Stimulated activated CD8-positive, alpha-beta memory T cell treated with anti-CD3 and anti-CD28 coated beads, Interleukin-12 subunit alpha, Interleukin-12 subunit beta, amount 100 ng/mL, for 24 hours (primary cell): ENCODE measurements around the gene DCP1A.
"Not testable (repeated sequence)": the region's sequence is repeated elsewhere in the genome, so short reads cannot be mapped to it uniquely, and the experiment has no call there.

Experiments
- DNase-seq: peaks from one replicate; pipeline ENCODE4 v3.0.0-alpha.2; 2020; ENCODE audit errors: extremely low read depth

DCP1A gene

DNA sequence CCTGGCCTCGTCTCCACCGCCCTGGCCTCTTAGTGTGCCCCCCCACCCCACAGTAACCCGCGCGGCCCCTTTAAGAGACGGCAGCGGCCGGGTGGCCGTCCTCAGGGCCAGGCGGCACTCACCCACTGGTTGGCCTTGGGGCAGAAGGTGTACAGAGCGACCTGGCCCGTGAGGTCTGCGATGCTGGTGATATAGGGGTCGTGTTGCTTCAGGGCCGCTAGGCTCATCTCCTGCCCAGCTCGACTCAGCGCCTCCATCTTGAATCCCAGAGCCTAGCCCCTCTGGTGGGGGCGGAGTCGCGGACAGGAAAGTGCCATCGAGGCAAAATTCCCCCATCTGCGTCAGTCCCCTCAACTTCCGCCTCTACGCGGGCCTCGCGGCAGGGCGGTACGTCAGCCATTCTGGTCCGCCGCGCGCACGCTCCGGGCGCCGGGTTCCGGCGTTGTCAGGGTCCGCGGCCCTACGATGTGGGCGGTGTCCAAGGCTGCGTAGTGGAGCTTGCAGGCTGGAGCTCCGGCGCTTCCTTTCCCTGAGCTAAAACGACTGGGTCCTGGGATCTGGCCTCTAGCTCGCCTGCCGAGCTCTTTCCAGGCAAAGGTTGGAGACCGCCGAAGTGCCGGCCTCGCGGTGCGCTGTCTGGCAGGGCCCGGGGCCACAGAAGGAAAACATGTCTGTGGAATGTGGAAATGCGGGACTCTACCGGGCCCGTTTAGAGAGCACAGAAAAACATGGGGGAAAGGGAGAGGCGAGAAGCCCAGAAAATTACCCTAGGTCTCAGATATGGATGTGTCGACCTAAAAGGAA, at the start of gene DCP1A:
DCP1A (minus strand) TSS at position 283 of the 804 bp plus-strand sequence; CDS start at position 257, 26 bp downstream.
- peak; percentile 82 for DNase-seq

GRCh38 chr3:53384465-53385423, 37.4 kb upstream of the DCP1A start:
- no peak for DNase-seq

GRCh38 chr3:53382106-53382505, 34.8 kb upstream of the DCP1A start:
- no peak for DNase-seq

DNA sequence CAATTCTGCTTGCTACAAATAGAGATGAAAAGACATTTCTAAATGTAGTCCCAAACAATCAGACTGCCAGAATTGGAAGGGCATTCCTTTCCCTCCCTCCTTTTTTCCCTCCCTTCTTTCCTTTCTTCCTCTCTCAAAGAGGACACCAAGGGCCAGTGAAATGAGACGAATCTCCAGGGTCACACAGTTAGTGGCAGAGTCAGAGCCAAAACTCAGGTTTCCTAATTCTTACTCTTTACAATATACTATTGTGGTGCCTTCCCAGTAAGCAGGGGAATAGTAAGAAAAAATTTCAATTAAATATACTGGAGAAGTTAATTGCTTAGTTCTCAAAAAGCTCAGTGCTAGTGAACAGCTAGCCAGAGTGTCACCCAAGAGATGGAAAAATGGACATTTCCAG, 33.0 kb upstream of the DCP1A start:
- DNase-seq: no peak

DNA sequence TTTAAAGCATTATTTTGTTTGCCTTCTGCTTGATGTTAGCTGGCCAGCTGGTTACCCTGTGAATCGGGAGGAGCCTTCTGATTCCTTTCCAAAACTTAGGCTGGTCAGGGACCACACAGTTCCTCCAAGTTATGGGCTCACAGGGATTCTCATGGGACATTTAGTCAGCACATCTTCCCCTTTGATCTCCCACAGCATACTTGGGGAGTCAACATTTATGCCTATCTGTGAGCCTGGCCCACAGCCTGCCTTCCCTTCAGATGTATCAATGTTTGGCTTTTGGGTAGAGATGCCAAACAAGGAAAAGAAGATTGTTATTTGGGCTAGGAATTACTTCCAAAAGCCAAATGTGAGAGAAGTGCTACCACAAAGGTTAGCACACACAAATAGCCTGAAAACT, 32.6 kb upstream of the DCP1A start:
- DNase-seq: no peak

DNA sequence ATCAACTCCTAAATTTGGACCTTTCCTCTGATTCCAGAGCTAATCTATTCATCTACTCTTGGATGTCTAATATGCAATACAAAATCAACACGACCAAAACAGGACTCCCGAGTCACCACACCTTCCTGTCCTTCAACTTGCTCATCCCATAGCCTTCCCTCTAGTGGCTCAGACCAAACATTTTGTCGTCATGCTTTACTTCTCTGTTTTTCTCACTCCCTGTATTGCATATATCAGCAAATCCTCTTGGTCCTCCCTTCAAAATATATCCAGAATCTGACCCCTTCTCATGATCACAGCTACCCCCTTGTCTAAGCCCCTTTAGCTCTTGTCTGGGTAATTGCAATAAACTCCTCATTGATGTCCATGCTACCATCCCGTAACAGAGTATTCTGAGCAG, 30.5 kb upstream of the DCP1A start:
- no peak for DNase-seq

DNA sequence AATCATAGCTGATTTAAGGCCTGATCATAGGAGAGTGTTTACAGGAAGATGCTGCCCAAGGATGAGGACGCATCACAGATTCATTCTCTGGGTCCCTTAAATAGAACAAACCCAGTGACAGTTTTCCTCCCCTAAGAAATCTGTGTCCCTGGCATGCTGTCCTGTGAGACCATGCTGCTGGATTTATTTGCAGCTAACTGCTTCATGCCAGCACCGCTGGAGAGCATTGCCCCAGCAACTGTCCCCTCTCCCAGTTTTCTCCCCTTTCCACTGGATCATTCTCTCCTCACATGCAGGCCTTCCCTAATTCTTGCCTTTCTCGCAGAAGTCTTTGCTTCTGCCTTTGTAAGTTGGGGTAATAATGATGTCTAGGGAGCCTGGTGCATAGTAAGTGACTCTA, 29.3 kb upstream of the DCP1A start:
- no peak for DNase-seq

DNA sequence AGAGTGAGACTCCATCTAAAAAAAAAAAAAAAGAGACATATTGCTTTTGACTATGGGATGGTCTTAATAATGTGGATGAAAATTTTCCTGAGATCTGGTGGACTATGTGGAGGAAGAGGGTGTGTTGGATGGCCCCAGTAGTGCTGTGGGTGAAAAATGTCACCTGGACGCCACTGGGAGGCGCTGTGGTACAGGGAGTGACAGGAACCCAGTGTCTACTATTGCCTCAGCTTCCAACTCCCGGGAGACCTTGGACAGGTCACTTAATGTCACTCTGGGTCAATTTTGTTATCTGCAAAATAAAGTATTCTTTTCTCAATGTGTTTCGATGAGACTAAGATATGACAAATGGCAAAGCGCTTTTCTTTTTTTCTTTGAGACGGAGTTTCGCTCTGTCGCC, 27.7 kb upstream of the DCP1A start:
- DNase-seq: peak; percentile 5

DNA sequence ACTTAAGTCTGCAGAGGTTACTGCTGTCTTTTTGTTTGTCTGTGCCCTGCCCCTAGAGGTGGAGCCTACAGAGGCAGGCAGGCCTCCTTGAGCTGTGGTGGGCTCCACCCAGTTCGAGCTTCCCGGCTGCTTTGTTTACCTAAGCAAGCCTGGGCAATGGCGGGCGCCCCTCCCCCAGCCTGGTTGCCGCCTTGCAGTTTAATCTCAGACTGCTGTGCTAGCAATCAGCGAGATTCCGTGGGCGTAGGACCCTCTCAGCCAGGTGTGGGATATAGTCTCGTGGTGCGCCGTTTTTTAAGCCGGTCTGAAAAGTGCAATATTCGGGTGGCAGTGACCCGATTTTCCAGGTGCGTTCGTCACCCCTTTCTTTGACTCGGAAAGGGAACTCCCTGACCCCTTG, 23.4 kb upstream of the DCP1A start:
- DNase-seq: not testable (repeated sequence)

- DNase-seq: no peak
Measured at GRCh38 chr3:53361852-53362251, 14.5 kb upstream of the DCP1A start.

DNA sequence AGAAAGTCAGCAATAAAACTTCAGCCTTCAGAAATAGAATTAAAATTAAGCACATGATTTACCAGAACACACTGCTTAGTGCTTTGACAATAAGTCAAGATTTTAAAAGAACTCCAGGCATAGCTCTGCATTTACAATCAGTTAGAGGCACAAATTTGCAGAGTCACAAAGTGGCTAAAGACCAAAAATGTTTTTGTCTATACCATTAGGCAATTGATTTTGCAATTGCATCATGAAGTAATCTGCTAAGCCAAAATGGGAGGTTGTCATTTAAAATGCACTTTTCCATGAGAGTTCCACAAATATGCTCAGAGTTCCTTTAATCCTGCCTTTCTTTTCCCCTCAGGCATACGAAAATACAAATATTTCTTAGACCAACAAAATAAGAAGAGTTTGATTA, 10.1 kb upstream of the DCP1A start:
- DNase-seq: no peak

GRCh38 chr3:53354945-53355498, 7.7 kb upstream of the DCP1A start:
- no peak for DNase-seq

- no peak for DNase-seq
Measured at GRCh38 chr3:53353202-53353601, 5.9 kb upstream of the DCP1A start.

DNA sequence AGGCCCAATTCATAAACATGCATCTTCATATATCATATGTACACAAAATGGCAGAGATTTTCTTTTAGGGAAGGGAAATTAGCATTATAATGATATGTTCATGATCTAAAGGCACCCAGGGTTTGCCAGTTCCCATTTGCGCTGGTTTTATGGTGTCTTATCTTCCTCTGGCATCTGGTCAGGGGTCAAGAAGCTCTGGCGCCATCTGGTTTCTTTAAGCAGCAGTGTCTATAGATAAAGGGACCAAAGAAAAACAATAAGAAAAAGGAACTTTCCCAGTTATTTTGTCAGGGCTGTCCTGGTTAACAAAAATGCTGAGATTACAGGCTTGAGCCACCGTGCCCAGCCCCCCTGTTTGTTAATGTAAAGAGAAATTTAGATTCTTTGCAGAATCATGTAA, 3.3 kb upstream of the DCP1A start:
- DNase-seq: no peak

DNA sequence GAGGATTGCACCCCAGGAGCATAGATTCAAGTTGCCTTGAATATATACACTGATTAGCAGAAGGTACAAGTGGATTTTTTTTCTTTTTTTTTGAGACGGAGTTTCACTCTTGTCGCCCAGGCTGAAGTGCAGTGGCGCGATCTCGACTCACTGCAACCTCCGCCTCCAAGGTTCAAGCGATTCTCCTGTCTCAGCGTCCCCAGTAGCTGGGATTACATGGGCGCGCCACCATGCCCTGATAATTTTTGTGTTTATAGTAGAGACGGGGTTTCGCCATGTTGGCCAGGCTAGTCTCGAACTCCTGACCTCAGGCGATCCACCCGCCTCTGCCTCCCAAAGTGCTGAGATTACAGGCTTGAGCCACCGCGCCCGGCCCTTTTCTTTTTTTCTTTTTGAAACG, 775 bp upstream of the DCP1A start:
- DNase-seq: not testable (repeated sequence)

DNA sequence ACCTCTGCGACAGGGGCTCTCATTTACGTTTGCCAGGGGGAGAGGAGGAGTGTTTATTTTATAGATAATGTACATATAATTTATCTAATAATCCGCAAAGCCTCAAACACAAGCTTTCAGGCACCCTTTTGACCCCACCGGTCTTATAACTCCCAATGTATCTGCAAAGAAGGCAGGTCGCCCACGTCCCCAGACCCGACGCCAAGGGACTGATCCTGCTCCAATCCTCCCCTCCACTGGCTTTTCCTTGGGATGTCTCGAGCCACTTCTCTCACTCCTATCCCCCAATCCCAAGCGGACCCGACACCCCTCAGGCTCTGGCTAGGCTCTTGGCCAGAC, 452 bp downstream of the DCP1A start:
- DNase-seq: no peak

- DNase-seq: no peak
Measured at GRCh38 chr3:53346514-53346913, 829 bp downstream of the DCP1A start.

GRCh38 chr3:53342353-53342752, 5.0 kb downstream of the DCP1A start:
- no peak for DNase-seq

GRCh38 chr3:53337167-53337940, 10.0 kb downstream of the DCP1A start:
- no peak for DNase-seq

DNA sequence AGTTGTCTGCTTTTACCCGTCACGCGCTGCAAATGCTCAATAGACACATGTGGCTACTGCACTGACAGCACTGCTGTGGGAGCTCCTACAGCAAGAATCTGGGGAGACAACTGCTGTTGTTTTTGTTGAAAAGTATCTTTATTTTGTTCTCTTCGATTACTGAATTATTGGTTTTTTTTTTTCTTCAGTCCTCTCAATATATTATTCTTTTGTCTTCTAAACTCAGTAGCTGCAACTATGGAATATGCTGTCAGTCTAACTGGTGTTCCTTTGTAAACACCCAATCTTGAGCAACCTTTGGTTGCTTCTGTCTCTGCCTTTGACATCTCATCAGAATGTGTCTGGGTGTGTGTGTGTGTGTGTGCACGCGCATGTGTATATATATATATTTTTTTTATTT, 12.6 kb downstream of the DCP1A start:
- no peak for DNase-seq

DNA sequence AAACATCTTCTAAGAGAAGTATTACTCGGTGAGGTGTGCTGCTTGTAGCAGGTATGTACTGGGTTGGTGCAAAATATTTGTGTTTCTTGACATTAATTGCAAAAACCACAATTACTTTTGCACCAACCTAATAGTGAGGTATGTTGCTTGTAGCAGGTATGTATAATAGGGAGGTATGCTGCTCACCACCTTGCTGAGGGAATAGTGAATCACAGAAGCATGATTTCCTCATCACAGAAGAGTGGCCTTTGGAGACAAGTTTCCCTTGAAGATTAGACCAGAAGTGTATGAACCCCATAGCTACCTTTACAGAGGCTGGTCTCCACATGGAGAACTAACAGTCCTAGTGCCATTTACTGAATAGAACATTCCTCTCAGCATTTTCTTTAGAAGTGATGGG, 15.5 kb downstream of the DCP1A start:
- no peak for DNase-seq

- DNase-seq: no peak
Measured at GRCh38 chr3:53329897-53330296, 17.4 kb downstream of the DCP1A start.
